HG03095 (cell line): ENCODE results near the gene RUNX1.

Experiments used
- ATAC-seq: cut with Tn5 transposase; IDR thresholded peaks from one replicate; pipeline ENCODE4 v1.9.1; 2021; ENCODE audit warnings: moderate library complexity; ENCODE audit not compliant: unreplicated experiment

The RUNX1 gene

DNA sequence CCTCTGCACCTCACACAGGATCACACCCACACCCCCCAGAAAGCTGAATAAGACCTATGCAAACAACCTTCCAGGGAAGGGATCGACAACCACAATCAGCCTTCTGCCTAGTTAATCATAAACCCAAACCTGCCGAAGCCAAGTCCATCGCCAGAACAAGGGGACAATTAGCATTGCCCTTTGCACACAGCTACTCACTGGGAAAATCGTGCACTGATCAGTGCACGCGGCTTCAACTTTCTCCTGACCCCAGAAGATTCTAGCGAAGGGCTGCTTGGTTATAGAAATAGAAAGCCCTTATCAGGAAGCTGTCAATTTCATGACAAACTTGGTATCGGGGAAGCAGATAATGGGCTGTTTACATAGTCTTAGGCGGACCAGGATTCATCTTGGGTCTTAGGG, 29.5 kb downstream of the RUNX1 start:
- no peak for ATAC-seq

GRCh38 chr21:35017256-35017655, 31.8 kb downstream of the RUNX1 start:
- ATAC-seq: no peak

DNA sequence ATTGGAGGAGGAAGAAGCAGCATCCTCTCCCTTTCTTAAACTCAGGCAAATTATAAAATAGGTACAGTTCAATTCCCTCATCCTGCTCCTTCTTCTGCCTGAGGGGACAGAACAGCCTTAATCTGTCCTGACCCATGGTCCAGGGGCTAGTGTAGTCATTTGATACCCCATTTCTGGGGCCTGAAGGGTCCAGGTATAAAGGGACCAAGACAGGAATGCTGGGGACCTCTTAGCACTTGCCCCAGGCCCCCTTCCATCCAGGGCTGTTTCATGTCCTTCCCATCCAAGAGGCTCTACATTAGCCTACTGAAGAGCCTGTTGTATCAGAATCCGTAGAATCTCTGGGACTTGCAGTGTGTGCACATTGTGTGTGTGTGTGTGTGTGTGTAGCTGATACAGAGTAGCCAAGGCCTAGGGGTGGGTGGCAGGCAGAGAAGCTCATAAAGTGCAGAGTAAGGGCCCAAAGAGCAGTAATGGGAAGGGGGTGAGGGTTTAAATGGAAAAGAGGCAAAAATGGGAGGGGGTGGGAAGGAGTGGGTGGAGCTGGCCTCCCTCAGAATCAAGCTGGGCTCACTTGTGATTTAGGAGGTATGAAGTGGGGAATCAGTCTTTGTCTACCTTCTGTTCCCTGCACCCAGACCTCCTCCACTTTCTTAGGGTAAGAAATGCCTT, 32.4 kb downstream of the RUNX1 start:
- no peak for ATAC-seq

GRCh38 chr21:35016071-35016470, 33.0 kb downstream of the RUNX1 start:
- ATAC-seq: no peak

- no peak for ATAC-seq
These were observed 33.6 kb downstream of the RUNX1 start for GRCh38 chr21:35015435-35016024.

GRCh38 chr21:35014302-35015041, 34.6 kb downstream of the RUNX1 start:
- no peak for ATAC-seq

GRCh38 chr21:35011681-35012080, 37.4 kb downstream of the RUNX1 start:
- no peak for ATAC-seq

DNA sequence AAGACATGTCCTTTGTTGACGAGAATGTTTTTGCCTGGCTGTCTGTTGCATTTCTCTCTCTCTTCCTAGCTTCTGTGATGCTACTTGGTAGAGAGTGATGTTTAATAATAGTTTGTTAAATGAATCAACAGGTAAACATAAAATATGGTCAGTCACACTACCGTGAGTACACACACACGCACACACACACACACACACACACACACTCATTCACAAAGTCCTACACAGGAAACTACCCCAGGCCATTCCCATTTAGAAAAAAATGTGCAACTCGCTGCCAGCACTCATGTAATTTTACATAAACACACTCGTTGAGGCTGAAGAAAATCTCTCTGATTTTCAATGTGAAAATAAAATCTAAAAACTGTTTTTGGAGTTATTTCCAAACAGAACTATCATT, 38.7 kb downstream of the RUNX1 start:
- ATAC-seq: no peak

DNA sequence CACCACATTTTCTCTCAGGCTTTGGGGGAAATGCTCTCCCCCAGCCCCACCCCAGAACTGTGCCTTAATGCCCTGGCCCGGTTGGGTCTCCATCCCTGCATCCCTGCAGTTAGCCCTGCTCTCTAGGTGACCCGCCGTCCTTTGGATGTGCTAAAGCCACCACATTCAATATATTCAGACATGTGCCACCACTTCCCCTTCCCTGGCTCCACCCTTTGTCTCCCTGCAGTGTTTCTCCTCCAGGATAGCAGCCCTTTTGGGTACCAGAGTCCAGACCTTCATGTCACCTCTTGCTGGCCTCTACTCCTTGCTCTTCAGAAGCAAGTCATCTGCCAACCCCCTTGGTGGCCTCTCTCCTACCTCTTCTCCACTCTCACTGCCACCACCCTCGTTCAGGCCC, 41.8 kb downstream of the RUNX1 start:
- no peak for ATAC-seq

GRCh38 chr21:35006771-35007170, 42.3 kb downstream of the RUNX1 start:
- no peak for ATAC-seq

DNA sequence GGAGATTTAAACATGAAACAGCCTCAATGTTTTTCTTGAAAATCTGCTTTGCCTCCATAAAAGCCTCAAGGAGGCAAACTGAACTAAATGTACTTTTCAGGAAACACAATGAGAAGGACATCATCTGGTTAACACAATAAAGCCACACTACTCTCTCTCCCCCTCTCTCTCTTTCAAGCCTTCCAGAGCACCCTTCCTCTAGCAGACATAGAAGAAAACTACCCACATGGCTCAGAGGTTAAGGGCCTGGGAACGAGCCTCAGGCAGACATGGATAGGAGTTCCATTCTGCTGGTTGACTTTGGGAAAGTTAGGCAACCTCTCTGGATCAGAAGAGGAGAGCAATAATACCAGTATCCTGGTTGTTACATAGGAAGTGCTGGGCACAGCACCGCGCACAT, 42.9 kb downstream of the RUNX1 start:
- no peak for ATAC-seq

GRCh38 chr21:35005560-35006224, 43.4 kb downstream of the RUNX1 start:
- ATAC-seq: no peak

GRCh38 chr21:35005077-35005476, 44.0 kb downstream of the RUNX1 start:
- no peak for ATAC-seq

DNA sequence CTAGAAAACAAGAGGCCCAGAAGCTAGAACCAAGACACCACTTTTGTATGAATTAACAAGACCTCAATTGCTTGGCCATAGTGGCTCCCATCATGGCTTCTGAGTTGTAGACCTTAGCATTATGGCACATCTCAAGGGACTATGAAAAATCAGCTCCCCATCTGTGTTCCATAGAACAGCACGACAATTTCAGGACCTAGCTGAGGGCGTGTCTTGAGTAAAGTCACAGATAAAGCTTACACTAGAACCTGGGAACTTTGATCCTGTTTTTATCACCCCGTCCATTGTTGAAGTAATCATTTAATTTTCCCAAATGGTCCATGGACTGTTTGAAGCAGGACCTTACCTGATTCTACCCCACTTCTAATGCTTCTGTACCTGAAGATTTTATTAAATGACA, 44.8 kb downstream of the RUNX1 start:
- no peak for ATAC-seq

GRCh38 chr21:35002879-35003722, 46.0 kb downstream of the RUNX1 start:
- ATAC-seq: no peak

DNA sequence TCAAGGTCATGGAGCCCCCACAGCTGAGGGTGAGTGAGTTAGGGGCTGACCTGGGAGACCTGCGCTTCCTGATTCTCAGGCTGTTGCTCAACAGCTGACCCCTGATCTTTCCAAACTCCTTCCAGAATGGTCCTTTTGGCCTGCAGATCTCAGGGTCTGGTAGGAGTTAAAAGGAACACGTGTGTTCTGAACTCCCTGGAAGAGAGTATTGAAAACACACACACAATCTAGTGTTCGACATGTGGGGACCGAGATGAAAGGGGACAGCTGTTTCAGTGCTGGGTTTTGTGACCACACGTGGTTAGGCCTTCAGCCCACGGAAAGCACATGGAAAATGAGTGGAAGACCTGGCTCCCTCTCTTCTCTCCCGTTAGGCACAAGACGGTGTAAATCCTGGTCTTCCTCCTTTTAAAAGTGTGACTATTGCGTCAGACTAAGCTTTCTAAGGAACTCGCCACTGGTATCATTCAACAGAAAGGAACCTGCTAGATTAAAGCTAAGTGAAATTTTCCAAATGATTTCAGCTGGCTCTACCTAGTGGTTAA, 49.6 kb downstream of the RUNX1 start:
- no peak for ATAC-seq

GRCh38 chr21:34998176-34998575, 50.9 kb downstream of the RUNX1 start:
- ATAC-seq: no peak

GRCh38 chr21:34997294-34997693, 51.8 kb downstream of the RUNX1 start:
- no peak for ATAC-seq

GRCh38 chr21:34996304-34997101, 52.6 kb downstream of the RUNX1 start:
- no peak for ATAC-seq

DNA sequence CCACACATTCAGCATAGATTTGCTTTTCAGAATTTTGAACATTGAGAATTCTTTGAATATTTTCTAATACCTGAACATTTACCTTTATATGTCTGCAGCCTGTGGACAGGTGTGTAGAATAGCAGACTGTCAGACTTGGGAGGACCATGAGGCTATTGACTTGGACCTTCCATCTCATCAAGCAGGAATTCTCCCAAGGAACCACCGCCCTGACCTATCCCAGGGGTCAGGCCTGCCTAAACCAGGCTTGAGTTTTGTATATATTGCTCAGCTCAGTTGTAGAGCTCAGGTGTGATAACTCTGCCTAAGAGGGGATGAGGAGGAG, 53.2 kb downstream of the RUNX1 start:
- no peak for ATAC-seq
